HEK293 (cell line): Measurements from ENCODE around the gene NDUFS7.

Source experiments
- HOXA7 ChIP-seq: sonication (generic); formaldehyde crosslinking; IDR thresholded peaks from 2 replicates; pipeline ENCODE4 v1.8.1; 2022; ENCODE audit warnings: missing genetic modification reagents, borderline replicate concordance
- KLF16 ChIP-seq: fragments of 450-650 bp; formaldehyde crosslinking; IDR thresholded peaks from 2 replicates; pipeline ENCODE4 v1.5.1; 2017; ENCODE audit warnings: missing biosample characterization, missing genetic modification characterization
- TCF7L2 ChIP-seq: IDR thresholded peaks from 2 replicates; pipeline ENCODE4 v1.6.1; 2011; ENCODE audit warnings: low read depth, mild to moderate bottlenecking, inconsistent platforms, low read length, moderate library complexity, borderline replicate concordance
- YY1 ChIP-seq: fragments of 450-650 bp; formaldehyde crosslinking; IDR thresholded peaks from 2 replicates; pipeline ENCODE4 v1.5.1; 2018; ENCODE audit warnings: missing biosample characterization, missing genetic modification characterization
- ZNF133 ChIP-seq: fragments of 450-650 bp; formaldehyde crosslinking; IDR thresholded peaks from 2 replicates; pipeline ENCODE4 v1.5.1; 2016; ENCODE audit warnings: missing biosample characterization, missing genetic modification characterization
- ZNF302 ChIP-seq: fragments of 450-650 bp; formaldehyde crosslinking; IDR thresholded peaks from 2 replicates; pipeline ENCODE4 v1.5.1; 2016; ENCODE audit warnings: missing biosample characterization, missing genetic modification characterization, low read depth
- ZNF350 ChIP-seq: fragments of 450-650 bp; formaldehyde crosslinking; IDR thresholded peaks from 2 replicates; pipeline ENCODE4 v1.5.0; 2017; ENCODE audit warnings: missing biosample characterization, mild to moderate bottlenecking, missing genetic modification characterization
- ZNF658 ChIP-seq: fragments of 450-650 bp; formaldehyde crosslinking; IDR thresholded peaks from 2 replicates; pipeline ENCODE4; 2016; ENCODE audit warnings: missing biosample characterization, missing genetic modification characterization
- TF ChIP-seq, protein P1 (sequence below): fragments of 450-650 bp; formaldehyde crosslinking; IDR thresholded peaks from 2 replicates; pipeline ENCODE4 v1.5.1; 2017; ENCODE audit warnings: missing biosample characterization, missing genetic modification characterization
- TF ChIP-seq, protein P2 (sequence below): fragments of 450-650 bp; formaldehyde crosslinking; IDR thresholded peaks from 2 replicates; pipeline ENCODE4 v1.5.1; 2016; ENCODE audit warnings: missing biosample characterization, missing genetic modification characterization
- TF ChIP-seq, protein P3 (sequence below): fragments of 450-650 bp; formaldehyde crosslinking; IDR thresholded peaks from 2 replicates; pipeline ENCODE4 v1.5.1; 2016; ENCODE audit warnings: missing biosample characterization, missing genetic modification characterization

DNA sequence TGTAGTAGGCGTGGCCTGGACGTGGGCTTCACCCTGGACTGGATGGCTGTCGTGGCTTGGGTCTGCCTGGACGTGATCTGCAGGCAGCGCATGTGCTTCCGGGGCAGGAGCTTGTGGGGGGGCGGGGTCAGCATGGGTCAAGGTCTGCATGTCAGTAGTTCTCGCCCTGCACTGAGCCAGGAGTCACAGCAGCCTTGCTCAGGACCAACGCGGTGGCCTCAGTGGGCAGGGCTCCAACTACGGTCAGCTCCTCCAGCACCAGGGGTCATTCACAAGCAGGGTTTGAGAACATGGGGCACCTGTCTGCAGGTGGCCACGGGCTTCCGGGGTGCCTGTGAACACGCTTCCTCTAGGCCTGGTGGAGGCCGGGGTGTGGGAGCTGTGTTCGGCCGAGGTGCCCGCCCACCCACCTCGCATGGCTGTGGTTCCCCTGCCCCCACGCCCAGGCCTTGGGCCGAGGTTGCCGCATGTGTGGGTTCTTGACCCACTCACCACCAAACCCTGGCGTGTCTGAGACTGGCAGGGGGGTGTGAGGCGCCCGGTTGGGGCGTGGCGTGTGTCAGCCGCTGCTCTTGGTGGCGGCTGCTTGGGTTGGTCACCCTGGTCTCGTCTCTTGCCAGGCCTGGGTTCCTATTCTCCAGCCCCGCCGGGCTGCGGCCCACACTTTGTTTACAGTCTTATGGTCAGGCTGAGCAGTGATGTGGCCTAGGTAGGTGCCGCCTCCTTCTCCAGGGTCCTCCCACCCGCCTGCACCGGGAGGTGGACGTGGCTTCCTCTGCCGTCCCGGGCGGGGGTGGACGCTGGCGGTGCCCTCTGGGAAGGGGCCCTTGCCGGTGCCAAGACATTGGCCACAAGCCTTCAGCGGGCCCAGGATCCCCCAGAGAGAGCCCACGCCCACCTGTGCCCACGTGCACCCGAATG is 49.7 kb downstream of the NDUFS7 start:
- TF ChIP-seq, protein P1, sequence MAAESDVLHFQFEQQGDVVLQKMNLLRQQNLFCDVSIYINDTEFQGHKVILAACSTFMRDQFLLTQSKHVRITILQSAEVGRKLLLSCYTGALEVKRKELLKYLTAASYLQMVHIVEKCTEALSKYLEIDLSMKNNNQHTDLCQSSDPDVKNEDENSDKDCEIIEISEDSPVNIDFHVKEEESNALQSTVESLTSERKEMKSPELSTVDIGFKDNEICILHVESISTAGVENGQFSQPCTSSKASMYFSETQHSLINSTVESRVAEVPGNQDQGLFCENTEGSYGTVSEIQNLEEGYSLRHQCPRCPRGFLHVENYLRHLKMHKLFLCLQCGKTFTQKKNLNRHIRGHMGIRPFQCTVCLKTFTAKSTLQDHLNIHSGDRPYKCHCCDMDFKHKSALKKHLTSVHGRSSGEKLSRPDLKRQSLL (tag by site-specific recombination), result no peak
- TF ChIP-seq ZNF302 (no peak), KLF16 (tag by site-specific recombination) (no peak), ZNF658 (no peak), TCF7L2 (no peak), ZNF350 (tag by site-specific recombination) (no peak), YY1 (tag by site-specific recombination) (no peak), HOXA7 (no peak), ZNF133 (no peak)
- TF ChIP-seq, protein P2, sequence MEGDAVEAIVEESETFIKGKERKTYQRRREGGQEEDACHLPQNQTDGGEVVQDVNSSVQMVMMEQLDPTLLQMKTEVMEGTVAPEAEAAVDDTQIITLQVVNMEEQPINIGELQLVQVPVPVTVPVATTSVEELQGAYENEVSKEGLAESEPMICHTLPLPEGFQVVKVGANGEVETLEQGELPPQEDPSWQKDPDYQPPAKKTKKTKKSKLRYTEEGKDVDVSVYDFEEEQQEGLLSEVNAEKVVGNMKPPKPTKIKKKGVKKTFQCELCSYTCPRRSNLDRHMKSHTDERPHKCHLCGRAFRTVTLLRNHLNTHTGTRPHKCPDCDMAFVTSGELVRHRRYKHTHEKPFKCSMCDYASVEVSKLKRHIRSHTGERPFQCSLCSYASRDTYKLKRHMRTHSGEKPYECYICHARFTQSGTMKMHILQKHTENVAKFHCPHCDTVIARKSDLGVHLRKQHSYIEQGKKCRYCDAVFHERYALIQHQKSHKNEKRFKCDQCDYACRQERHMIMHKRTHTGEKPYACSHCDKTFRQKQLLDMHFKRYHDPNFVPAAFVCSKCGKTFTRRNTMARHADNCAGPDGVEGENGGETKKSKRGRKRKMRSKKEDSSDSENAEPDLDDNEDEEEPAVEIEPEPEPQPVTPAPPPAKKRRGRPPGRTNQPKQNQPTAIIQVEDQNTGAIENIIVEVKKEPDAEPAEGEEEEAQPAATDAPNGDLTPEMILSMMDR (tag by site-specific recombination), result no peak
- TF ChIP-seq, protein P3, sequence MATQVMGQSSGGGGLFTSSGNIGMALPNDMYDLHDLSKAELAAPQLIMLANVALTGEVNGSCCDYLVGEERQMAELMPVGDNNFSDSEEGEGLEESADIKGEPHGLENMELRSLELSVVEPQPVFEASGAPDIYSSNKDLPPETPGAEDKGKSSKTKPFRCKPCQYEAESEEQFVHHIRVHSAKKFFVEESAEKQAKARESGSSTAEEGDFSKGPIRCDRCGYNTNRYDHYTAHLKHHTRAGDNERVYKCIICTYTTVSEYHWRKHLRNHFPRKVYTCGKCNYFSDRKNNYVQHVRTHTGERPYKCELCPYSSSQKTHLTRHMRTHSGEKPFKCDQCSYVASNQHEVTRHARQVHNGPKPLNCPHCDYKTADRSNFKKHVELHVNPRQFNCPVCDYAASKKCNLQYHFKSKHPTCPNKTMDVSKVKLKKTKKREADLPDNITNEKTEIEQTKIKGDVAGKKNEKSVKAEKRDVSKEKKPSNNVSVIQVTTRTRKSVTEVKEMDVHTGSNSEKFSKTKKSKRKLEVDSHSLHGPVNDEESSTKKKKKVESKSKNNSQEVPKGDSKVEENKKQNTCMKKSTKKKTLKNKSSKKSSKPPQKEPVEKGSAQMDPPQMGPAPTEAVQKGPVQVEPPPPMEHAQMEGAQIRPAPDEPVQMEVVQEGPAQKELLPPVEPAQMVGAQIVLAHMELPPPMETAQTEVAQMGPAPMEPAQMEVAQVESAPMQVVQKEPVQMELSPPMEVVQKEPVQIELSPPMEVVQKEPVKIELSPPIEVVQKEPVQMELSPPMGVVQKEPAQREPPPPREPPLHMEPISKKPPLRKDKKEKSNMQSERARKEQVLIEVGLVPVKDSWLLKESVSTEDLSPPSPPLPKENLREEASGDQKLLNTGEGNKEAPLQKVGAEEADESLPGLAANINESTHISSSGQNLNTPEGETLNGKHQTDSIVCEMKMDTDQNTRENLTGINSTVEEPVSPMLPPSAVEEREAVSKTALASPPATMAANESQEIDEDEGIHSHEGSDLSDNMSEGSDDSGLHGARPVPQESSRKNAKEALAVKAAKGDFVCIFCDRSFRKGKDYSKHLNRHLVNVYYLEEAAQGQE (tag by site-specific recombination), result no peak
